ENCODE measurements around the gene TMEM119. TPM values are rescaled to one million over a fixed set of nuclear protein-coding genes. Genes with fewer than 3 reads are reported as not detected.

Gene TMEM119
- total RNA-seq, 4 donors from 2014 or later, result 2.3 to 5.9 (median 4.5) TPM

DNA sequence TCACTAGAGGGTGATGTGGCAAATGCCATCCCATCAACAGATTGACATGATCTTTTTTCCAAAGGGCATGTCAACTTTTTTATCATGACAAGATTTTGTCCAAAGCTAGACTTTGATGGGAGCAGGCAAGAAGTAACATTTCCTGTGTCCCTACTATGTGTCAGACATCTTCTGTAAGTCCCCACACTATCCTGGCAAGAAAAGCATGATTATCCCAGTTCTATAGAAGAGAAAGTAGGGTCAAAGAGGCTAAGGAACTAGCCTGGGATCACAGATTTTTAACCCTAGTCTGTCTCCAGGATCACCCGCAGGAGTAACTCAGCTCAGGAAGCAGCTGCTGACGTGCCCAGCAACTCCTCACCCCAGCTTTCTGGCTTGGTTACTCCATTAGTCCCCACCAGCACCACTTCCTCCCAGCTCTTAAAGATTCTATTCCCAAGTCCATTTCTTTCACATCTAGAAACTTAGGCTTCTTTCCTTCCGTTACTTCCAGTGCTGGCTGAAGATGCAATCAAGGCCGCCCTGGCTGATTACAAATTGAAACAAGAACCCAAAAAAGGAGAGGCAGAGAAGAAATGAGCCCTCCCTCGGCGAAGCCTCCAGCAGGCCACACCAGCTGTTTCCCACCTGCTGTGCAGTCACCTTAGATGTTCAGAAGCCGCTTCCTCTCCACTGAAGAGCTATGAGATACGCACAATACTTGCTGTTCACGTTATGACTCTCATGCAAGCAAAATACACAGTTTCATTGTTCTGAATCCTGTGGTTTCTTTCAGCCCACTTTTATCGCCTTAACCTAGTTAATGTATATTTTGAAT is 29.3 kb downstream of the TMEM119 start:
- peak overlapping the region in 3 of 4 donors; percentile 31 to 52 (median 52) for H3K27ac ChIP-seq

DNA sequence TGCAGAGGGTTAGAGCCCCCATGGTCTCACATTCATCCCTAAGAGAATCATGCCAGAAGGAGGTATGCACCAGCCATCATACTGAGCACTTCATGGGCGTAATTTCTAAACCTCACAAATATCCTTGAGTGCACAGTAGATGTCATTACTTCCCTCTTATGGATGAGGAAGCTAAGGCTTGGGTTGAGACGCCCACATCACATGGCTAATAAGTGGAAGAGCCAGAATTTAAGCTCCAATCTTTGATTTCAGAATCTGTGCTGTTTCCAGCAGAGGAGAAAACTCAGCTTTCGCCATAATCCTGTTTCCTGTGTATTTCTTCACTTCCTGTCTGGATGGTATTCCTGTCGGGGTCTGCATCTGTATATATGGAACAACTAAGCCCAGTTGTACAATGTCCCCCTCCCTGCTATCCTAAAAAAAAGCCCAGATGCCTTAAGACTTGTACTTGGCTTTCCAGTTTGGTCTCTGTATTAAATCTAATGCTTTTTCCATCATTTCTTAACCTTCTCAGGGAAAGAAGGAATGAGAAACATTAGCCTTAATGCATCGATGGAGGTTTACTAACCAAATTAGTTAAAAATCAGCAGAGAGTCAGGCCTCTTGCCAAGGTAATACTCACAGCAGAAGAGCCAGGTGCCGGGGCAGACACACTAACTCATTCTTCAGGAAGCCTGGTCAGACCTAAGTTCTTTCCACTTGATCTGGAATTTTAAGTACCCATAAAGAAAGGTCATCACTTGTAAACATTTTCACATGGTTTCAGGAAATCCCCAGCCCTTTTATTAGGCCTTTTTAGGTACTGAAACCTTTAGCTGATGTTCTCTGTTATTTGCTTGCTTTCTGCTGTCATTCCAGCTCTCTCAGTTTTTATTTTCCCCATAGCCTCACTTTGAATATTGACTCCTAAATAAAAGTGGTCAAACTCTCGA is 30.2 kb downstream of the TMEM119 start:
- no peak for ATAC-seq
- TF ChIP-seq POLR2A (IDR thresholded peaks at IDR 0.05) (no peak), POLR2AphosphoS5 (IDR thresholded peaks at IDR 0.05) (no peak), EP300 (IDR thresholded peaks at IDR 0.05) (no peak)
- TF ChIP-seq, protein P1, sequence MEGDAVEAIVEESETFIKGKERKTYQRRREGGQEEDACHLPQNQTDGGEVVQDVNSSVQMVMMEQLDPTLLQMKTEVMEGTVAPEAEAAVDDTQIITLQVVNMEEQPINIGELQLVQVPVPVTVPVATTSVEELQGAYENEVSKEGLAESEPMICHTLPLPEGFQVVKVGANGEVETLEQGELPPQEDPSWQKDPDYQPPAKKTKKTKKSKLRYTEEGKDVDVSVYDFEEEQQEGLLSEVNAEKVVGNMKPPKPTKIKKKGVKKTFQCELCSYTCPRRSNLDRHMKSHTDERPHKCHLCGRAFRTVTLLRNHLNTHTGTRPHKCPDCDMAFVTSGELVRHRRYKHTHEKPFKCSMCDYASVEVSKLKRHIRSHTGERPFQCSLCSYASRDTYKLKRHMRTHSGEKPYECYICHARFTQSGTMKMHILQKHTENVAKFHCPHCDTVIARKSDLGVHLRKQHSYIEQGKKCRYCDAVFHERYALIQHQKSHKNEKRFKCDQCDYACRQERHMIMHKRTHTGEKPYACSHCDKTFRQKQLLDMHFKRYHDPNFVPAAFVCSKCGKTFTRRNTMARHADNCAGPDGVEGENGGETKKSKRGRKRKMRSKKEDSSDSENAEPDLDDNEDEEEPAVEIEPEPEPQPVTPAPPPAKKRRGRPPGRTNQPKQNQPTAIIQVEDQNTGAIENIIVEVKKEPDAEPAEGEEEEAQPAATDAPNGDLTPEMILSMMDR (IDR thresholded peaks at IDR 0.05), result no peak
- WGBS, 2 donors (ENCODE audit: low coverage in 1 of 2), result 35 to 57% methylated on average over 6 of the region's 7 CpGs
- no peak overlapping the region for H3K4me3 ChIP-seq
- peaks cover 0 to 66% of the 10 kb centered on the region in 2 donors for H3K36me3 ChIP-seq
- H3K4me1 ChIP-seq, result peaks cover 0 to 62% (median 3%) of the 10 kb centered on the region in 3 donors
- no peaks in the 10 kb centered on the region for H3K27me3 ChIP-seq
- no peaks in the 10 kb centered on the region for H3K9me3 ChIP-seq
- peak overlapping the region in 3 of 4 donors; percentile 31 to 52 (median 52) for H3K27ac ChIP-seq

More for the DNA sequence above, 29.3 kb downstream of the TMEM119 start:
- no peak for ATAC-seq
- no peaks in the 10 kb centered on the region for H3K27me3 ChIP-seq
- peaks cover 0 to 56% (median 3%) of the 10 kb centered on the region in 3 donors for H3K4me1 ChIP-seq
- TF ChIP-seq EP300 (IDR thresholded peaks at IDR 0.05) (no peak), POLR2A (IDR thresholded peaks at IDR 0.05) (no peak), POLR2AphosphoS5 (IDR thresholded peaks at IDR 0.05) (no peak)
- TF ChIP-seq, protein P1 (IDR thresholded peaks at IDR 0.05), result no peak
- H3K9me3 ChIP-seq, result no peaks in the 10 kb centered on the region
- H3K36me3 ChIP-seq, result peaks cover 0 to 66% of the 10 kb centered on the region in 2 donors
- no peak overlapping the region for H3K4me3 ChIP-seq
- 74 to 76% methylated on average over 8 to 10 of the region's 10 CpGs for WGBS, 2 donors (ENCODE audit: low coverage in 1 of 2)

DNA sequence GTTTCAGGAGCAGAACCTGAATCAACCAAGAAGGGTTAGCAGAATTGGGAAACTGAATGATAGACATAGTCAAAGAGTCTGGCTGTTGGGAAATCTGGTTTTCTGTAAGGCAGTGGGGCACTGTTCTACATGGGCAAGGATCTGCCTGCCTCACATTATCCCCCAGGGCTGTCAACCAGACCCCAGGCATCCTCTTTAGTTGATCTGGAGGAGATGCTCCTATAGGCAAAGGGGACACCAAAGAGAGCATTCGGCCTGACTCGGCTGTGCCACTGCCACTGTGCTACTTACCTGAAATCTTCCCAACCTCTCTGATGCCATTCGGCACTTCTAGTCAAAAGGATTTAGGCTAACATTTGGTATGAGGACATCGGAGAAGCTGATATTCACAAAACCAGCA is 31.4 kb downstream of the TMEM119 start:
- Histone ChIP-seq H3K27me3 (no peaks in the 10 kb centered on the region), H3K4me3 (no peak overlapping the region), H3K9me3 (no peaks in the 10 kb centered on the region), H3K27ac (peak overlapping the region; percentile 21 to 61 (median 50)), H3K36me3 (peaks cover 0 to 66% of the 10 kb centered on the region in 2 donors), H3K4me1 (peaks cover 0 to 67% (median 3%) of the 10 kb centered on the region in 3 donors)
- no peak for ATAC-seq
- WGBS, 2 donors (ENCODE audit: low coverage in 1 of 2), result 40 to 90% methylated on average over 1 to 3 of the region's 4 CpGs
- no peak for TF ChIP-seq EP300 (IDR thresholded peaks at IDR 0.05)
- no peak for TF ChIP-seq POLR2AphosphoS5 (IDR thresholded peaks at IDR 0.05)
- TF ChIP-seq, protein P1 (IDR thresholded peaks at IDR 0.05), result no peak
- no peak for TF ChIP-seq POLR2A (IDR thresholded peaks at IDR 0.05)

DNA sequence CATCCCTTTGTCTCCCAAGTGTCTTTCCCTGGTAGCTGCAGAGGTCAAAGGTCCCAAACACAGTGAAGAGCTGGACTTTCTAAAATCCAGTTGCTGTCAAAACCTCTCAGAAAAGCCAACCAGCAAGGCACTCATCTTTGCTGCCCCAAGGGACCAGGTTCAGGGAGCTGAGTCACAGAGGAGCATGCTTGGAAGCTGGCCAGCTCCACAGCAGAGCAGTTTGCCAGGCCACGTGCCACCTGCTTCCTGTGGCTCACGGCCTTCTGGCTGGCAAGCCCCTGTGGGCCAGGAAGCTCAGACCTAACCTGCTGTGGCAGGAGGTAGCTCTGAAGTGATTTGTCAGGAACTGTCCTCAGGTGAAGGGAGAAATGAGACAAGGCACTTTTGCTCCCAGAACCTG is 31.9 kb downstream of the TMEM119 start:
- Histone ChIP-seq H3K4me3 (no peak overlapping the region), H3K36me3 (peaks cover 0 to 66% of the 10 kb centered on the region in 2 donors), H3K9me3 (no peaks in the 10 kb centered on the region), H3K27me3 (no peaks in the 10 kb centered on the region), H3K4me1 (peaks cover 0 to 62% (median 3%) of the 10 kb centered on the region in 3 donors), H3K27ac (peak overlapping the region; percentile 21 to 61 (median 50))
- no peak for ATAC-seq
- TF ChIP-seq, protein P1 (IDR thresholded peaks at IDR 0.05), result no peak
- TF ChIP-seq POLR2A (IDR thresholded peaks at IDR 0.05) (no peak), EP300 (IDR thresholded peaks at IDR 0.05) (no peak), POLR2AphosphoS5 (IDR thresholded peaks at IDR 0.05) (peak; percentile 52)
- WGBS, 2 donors (ENCODE audit: low coverage in 1 of 2), result 20% methylated on average over 1 of the region's 2 CpGs; no CpG with 5 or more reads in 1 of the 2 donors
